ENCODE results near the gene LMNA. TPM values are rescaled to one million over a fixed set of nuclear protein-coding genes. Genes with fewer than 3 reads are reported as not detected.

The LMNA gene
- total RNA-seq, 1 experiment from 2014 or later: 112 TPM

DNA sequence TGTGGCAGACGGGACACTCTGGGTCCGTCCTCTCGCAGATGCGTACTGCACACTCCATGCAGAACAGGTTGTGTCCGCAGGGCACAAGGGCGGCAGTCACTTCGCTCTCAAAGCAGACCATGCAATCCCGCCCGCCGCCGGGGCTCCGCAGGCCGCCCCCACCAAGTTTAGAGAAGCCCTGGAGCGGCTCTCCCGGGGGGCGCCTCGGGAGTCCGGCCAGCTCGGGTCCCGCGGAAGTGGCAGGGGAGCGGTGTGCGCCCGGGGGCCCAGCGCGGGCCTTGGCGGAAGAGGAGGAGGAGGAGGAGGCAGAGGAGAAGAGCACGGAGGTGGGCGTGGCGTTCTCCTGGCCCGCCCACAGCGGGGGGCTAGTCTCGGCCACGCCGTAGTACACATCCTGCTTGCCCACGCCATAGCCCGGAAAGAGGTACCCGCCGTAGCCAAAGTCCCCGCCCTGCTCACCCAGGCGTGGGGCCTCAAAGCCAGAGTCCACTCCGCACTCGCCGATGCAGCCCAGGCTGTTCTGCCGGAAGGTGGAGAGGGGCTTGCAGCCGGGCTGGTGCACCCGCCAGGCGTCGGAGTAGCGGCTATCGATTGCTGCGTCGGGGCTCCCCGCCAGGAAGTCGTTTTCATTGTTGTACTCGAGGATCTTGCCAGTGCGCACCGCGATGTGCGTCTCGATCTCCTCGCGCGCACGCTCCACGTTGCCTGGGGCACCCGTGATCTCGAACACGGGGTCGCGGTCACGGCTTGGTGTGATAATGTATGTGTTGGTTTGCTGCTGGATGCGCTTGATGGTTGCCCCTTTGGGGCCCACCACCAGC lies 37.7 kb upstream of the LMNA start:
- Mint-ChIP-seq H3K9me3 (ENCODE audit: unreplicated experiment) (no peaks in the 10 kb centered on the region), H3K27me3 (ENCODE audit: insufficient read depth, unreplicated experiment) (no peaks in the 10 kb centered on the region), H3K36me3 (ENCODE audit: insufficient read depth, unreplicated experiment) (peaks cover 11% of the 10 kb centered on the region), H3K27ac (ENCODE audit: unreplicated experiment) (no peak overlapping the region), H3K4me1 (ENCODE audit: low read depth, unreplicated experiment) (peaks cover 6% of the 10 kb centered on the region), H3K4me3 (ENCODE audit: unreplicated experiment) (no peak overlapping the region)
- intact Hi-C loops (cut with micrococcal nuclease; ENCODE audit: unreplicated experiment): no loop called here
- Histone ChIP-seq H3K27me3 (replicated peaks; ENCODE audit: control insufficient read depth, insufficient read depth, low read length) (no peaks in the 10 kb centered on the region), H3K4me1 (no peaks in the 10 kb centered on the region), H3K4me3 (ENCODE audit: low read depth, low read length) (no peak overlapping the region), H3K9me3 (no peaks in the 10 kb centered on the region), H3K36me3 (ENCODE audit: control insufficient read depth, insufficient read depth, low read length) (no peaks in the 10 kb centered on the region; the same call in 1 of the 2 replicates)
- ChIA-PET CTCF (no interaction called here), POLR2A (no interaction called here)
- no TSS peak for BruUV-seq (replicated peaks)
- TF ChIP-seq CTCF (IDR thresholded peaks at IDR 0.05; ENCODE audit: insufficient read depth in 1 of 2, low read depth in 1 of 2, low read length in 1 of 2, severe bottlenecking in 1 of 2, unreplicated experiment in 1 of 2): no peak
- DNase-seq: no peak

DNA sequence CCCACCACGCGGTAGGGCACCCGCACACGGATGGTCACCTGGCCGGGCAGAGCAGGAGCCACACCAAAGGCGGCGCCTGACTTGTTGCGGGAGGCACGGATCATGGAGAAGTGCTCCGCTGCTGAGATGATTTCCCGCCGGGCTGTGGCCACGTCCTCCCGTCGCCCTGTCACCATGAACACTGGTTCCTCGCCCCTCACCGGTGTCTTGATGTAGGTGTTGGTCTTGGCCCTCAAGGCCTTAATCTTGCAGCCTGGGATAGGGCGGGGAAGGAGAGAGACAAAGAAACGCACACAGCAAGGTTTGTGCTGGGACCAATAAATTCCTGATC lies 37.1 kb upstream of the LMNA start:
- Mint-ChIP-seq H3K36me3 (ENCODE audit: insufficient read depth, unreplicated experiment) (peaks cover 5% of the 10 kb centered on the region), H3K9me3 (ENCODE audit: unreplicated experiment) (no peaks in the 10 kb centered on the region), H3K27me3 (ENCODE audit: insufficient read depth, unreplicated experiment) (no peaks in the 10 kb centered on the region), H3K4me1 (ENCODE audit: low read depth, unreplicated experiment) (peaks cover 6% of the 10 kb centered on the region), H3K4me3 (ENCODE audit: unreplicated experiment) (no peak overlapping the region), H3K27ac (ENCODE audit: unreplicated experiment) (no peak overlapping the region)
- Histone ChIP-seq H3K36me3 (ENCODE audit: control insufficient read depth, insufficient read depth, low read length) (no peaks in the 10 kb centered on the region; the same call in 1 of the 2 replicates), H3K9me3 (no peaks in the 10 kb centered on the region), H3K4me3 (ENCODE audit: low read depth, low read length) (no peak overlapping the region), H3K27me3 (replicated peaks; ENCODE audit: control insufficient read depth, insufficient read depth, low read length) (no peaks in the 10 kb centered on the region), H3K4me1 (no peaks in the 10 kb centered on the region)
- DNase-seq: no peak
- BruUV-seq (replicated peaks): no TSS peak
- intact Hi-C loops (cut with micrococcal nuclease; ENCODE audit: unreplicated experiment): no loop called here
- no peak for TF ChIP-seq CTCF (IDR thresholded peaks at IDR 0.05; ENCODE audit: insufficient read depth in 1 of 2, low read depth in 1 of 2, low read length in 1 of 2, severe bottlenecking in 1 of 2, unreplicated experiment in 1 of 2)
- ChIA-PET POLR2A (no interaction called here), CTCF (no interaction called here)

GRCh38 chr1:156078728-156079127 lies 35.8 kb upstream of the LMNA start:
- H3K36me3 ChIP-seq (ENCODE audit: control insufficient read depth, insufficient read depth, low read length): no peaks in the 10 kb centered on the region; the same call in 1 of the 2 replicates
- CTCF ChIA-PET: no interaction called here
- intact Hi-C loops (cut with micrococcal nuclease; ENCODE audit: unreplicated experiment): no loop called here

More at GRCh38 chr1:156078728-156079127, 35.8 kb upstream of the LMNA start:
- Mint-ChIP-seq H3K36me3 (ENCODE audit: insufficient read depth, unreplicated experiment) (no peaks in the 10 kb centered on the region), H3K27me3 (ENCODE audit: insufficient read depth, unreplicated experiment) (no peaks in the 10 kb centered on the region), H3K4me3 (ENCODE audit: unreplicated experiment) (no peak overlapping the region), H3K4me1 (ENCODE audit: low read depth, unreplicated experiment) (peaks cover 10% of the 10 kb centered on the region), H3K27ac (ENCODE audit: unreplicated experiment) (no peak overlapping the region), H3K9me3 (ENCODE audit: unreplicated experiment) (no peaks in the 10 kb centered on the region)
- DNase-seq: no peak
- POLR2A ChIA-PET: interaction anchor here (0.7 kb wide), 1 partner anchor 427 kb away, joined by 3 read pairs; no protein-coding TSS in a partner anchor
- no peaks in the 10 kb centered on the region for H3K9me3 ChIP-seq
- no TSS peak for BruUV-seq (replicated peaks)
- H3K4me3 ChIP-seq (ENCODE audit: low read depth, low read length): no peak overlapping the region
- peaks cover 3% of the 10 kb centered on the region; the same call in 1 of the 2 replicates for H3K4me1 ChIP-seq
- H3K27me3 ChIP-seq (replicated peaks; ENCODE audit: control insufficient read depth, insufficient read depth, low read length): no peaks in the 10 kb centered on the region
- TF ChIP-seq CTCF (IDR thresholded peaks at IDR 0.05; ENCODE audit: insufficient read depth in 1 of 2, low read depth in 1 of 2, low read length in 1 of 2, severe bottlenecking in 1 of 2, unreplicated experiment in 1 of 2): no peak
